Vagina (tissue), 2 donors: ENCODE data around the gene ETV2.

ENCODE experiments used
- CTCF ChIP-seq, 3 experiments: fragments of 450-650 bp in 2 of 3; fragments of 200-600 bp in 1 of 3; sonication (generic) in 1 of 3; IDR thresholded peaks; one replicate each; pipeline ENCODE4 v1.5.1; 2017 to 2019; ENCODE audit warnings: antibody characterized with exemption in 3 of 3, mild to moderate bottlenecking in 2 of 3, moderate library complexity in 2 of 3
- POLR2A ChIP-seq, 2 donors: fragments of 450-650 bp; IDR thresholded peaks; one replicate each; pipeline ENCODE4 v1.6.1; 2017; ENCODE audit warnings: antibody characterized with exemption in 2 of 2, mild to moderate bottlenecking in 2 of 2, moderate library complexity in 2 of 2
- POLR2AphosphoS5 ChIP-seq, 2 donors: sonication (generic); formaldehyde crosslinking; IDR thresholded peaks; one replicate each; pipeline ENCODE4 v1.9.0; 2017; ENCODE audit warnings: antibody characterized with exemption in 2 of 2, mild to moderate bottlenecking in 2 of 2, low read depth in 1 of 2; ENCODE audit not compliant: insufficient read depth in 1 of 2

DNA sequence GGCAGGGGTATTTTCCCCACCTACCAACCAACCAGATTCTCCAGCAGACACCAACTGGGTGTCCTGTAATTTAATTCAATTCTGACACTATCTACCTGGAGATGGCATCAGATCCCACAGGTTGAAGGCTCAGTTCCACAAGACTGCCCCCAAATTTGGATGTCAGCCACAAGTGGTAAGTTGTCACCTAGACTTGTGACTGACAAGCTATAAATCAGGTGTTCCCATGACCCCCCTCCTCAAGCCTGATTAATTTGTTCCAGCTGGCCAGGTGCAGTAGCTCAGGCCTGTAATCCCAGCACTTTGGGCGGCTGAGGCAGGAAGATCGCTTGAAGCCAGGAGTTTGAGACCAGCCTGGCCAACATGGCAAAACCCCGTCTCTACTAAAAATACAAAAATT, 39.6 kb upstream of the ETV2 start:
- no peak for TF ChIP-seq POLR2AphosphoS5 (IDR thresholded peaks at IDR 0.05; ENCODE audit: insufficient read depth in 1 of 2, low read depth in 1 of 2)
- no peak for TF ChIP-seq CTCF (IDR thresholded peaks at IDR 0.05)
- TF ChIP-seq POLR2A (IDR thresholded peaks at IDR 0.05) = no peak
